Measurements from ENCODE around the gene SGSM2. TPM values are rescaled to one million over a fixed set of nuclear protein-coding genes. Genes with fewer than 3 reads are reported as not detected.

Gene SGSM2
- total and polyA plus RNA-seq, 2 of the 8 experiments (the other 6 are each of a cell fraction or from before 2014, with no cell fraction given) = 44.5 to 77.7 TPM

DNA sequence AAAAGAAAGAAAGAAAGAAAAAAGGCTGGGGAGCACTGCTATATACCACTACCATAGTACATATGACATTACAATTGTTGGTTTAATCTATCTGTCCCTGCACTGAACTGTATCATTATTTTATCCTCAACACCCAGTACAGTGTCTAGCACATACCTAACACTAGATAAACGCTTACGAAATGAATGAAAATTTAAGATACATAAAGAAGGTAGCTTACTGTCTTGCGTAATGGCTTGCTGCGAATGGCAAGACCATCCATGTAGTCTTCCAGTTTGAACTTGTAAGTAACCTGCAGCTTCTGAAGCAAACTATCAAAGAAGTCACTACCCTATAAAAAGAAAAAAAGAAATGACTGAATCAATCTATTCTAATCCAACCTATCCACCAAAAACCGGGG is 40.3 kb upstream of the SGSM2 start:
- ChIA-PET POLR2A (ENCODE audit: partially characterized antibody) (no interaction called here), CTCF (ENCODE audit: partially characterized antibody) (interaction anchor here (1.3 kb wide), 1 partner anchor 14 kb away, joined by 5 read pairs; no protein-coding TSS in a partner anchor)
- Histone ChIP-seq H2BK20ac (ENCODE audit: low read length) (no peak overlapping the region), H4K8ac (ENCODE audit: extremely low read depth, insufficient read depth, low read length) (no peak overlapping the region), H3K79me1 (ENCODE audit: low read depth, low read length) (peaks cover 6% of the 10 kb centered on the region; the same call in 1 of the 2 replicates), H3K18ac (ENCODE audit: extremely low read depth, low read length) (no peak overlapping the region), H3K4me2 (ENCODE audit: insufficient read depth in 1 of 2, low read depth in 2 of 2, low read length in 2 of 2) (no peak overlapping the region), H3K27me3 (replicated peaks in 1 of 4; ENCODE audit: control insufficient read depth in 3 of 4, extremely low read depth in 1 of 4, insufficient read depth in 3 of 4, low read length in 3 of 4) (no peaks in the 10 kb centered on the region), H3K56ac (replicated peaks; ENCODE audit: insufficient read length, low read depth, low read length) (no peak overlapping the region), H3K9me3 (ENCODE audit: insufficient read depth in 2 of 2, low read depth in 1 of 2, low read length in 1 of 2) (no peaks in the 10 kb centered on the region), H3K36me3 (ENCODE audit: control insufficient read depth in 2 of 4, insufficient read depth in 4 of 4, low read length in 3 of 4) (peaks cover 11 to 44% (median 24%) of the 10 kb centered on the region in 4 experiments; a peak in 7 of 8 replicates), H4K5ac (ENCODE audit: insufficient read length, low read depth, low read length) (no peak overlapping the region), H2BK15ac (ENCODE audit: low read length) (no peak overlapping the region), H2BK5ac (ENCODE audit: low read depth, low read length) (no peak overlapping the region), H3K14ac (ENCODE audit: insufficient read length) (no peak overlapping the region), H3K4me1 (replicated peaks in 1 of 4; ENCODE audit: control insufficient read depth in 3 of 4, insufficient read depth in 4 of 4, low read length in 3 of 4) (no peaks in the 10 kb centered on the region), H3K23ac (ENCODE audit: insufficient read length) (no peak overlapping the region), H4K91ac (replicated peaks; ENCODE audit: insufficient read length, low read length) (no peak overlapping the region), H2BK12ac (ENCODE audit: low read depth, low read length) (no peak overlapping the region), H2AK5ac (ENCODE audit: low read depth, low read length) (no peak overlapping the region), H3K4ac (replicated peaks; ENCODE audit: insufficient read length, low read depth, low read length) (no peak overlapping the region), H3K23me2 (ENCODE audit: low read depth, low read length) (peaks cover 2% of the 10 kb centered on the region; the same call in 1 of the 2 replicates), H3K9ac (replicated peaks in 1 of 4; ENCODE audit: extremely low read depth in 1 of 4, low read depth in 3 of 4, low read length in 3 of 4) (no peak overlapping the region), H3K4me3 (ENCODE audit: extremely low read depth in 1 of 4, insufficient read depth in 2 of 4, low read depth in 3 of 4, low read length in 4 of 4) (no peak overlapping the region), H4K20me1 (replicated peaks in 1 of 2; ENCODE audit: control insufficient read depth in 1 of 2, insufficient read depth in 2 of 2, low read length in 2 of 2) (peaks cover 8 to 11% of the 10 kb centered on the region in 2 experiments), H2AFZ (ENCODE audit: low read length) (no peak overlapping the region), H3K79me2 (ENCODE audit: control insufficient read depth in 1 of 2, insufficient read depth in 2 of 2, low read length in 2 of 2) (peaks cover 0 to 14% of the 10 kb centered on the region in 2 experiments; a peak in 3 of 4 replicates), H2BK120ac (replicated peaks; ENCODE audit: low read depth, low read length) (no peak overlapping the region), H3K27ac (ENCODE audit: low read depth, low read length) (no peak overlapping the region)
- DNase-seq (ENCODE audit: low read depth in 1 of 2, low spot score in 2 of 2) = no peak
- no peak for FAIRE-seq
- WGBS, 2 experiments (ENCODE audit: extremely low coverage in 1 of 2, insufficient coverage in 1 of 2, insufficient read length in 1 of 2, insufficient replicate concordance in 2 of 2, low coverage in 1 of 2, low lambda C conversion rate in 2 of 2, missing lambda C conversion rate in 1 of 2) = 95% methylated on average over 5 of the region's 5 CpGs; no CpG with 5 or more reads in 1 of the 2 experiments
- TF ChIP-seq, protein P1, sequence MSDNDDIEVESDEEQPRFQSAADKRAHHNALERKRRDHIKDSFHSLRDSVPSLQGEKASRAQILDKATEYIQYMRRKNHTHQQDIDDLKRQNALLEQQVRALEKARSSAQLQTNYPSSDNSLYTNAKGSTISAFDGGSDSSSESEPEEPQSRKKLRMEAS (IDR thresholded peaks at IDR 0.05) = no peak
- TF ChIP-seq ASH2L (IDR thresholded peaks at IDR 0.05; ENCODE audit: low read length) (no peak), FOSL1 (IDR thresholded peaks at IDR 0.05; ENCODE audit: insufficient read depth, low read depth, low read length) (no peak), SP4 (IDR thresholded peaks at IDR 0.05; ENCODE audit: low read length) (no peak), SUZ12 (IDR thresholded peaks at IDR 0.05; ENCODE audit: low read length) (no peak), KDM5A (IDR thresholded peaks at IDR 0.05; ENCODE audit: low read length) (no peak), CHD1 (IDR thresholded peaks at IDR 0.05; ENCODE audit: low read depth, low read length) (no peak), GTF2F1 (IDR thresholded peaks at IDR 0.05; ENCODE audit: borderline replicate concordance, low read depth, low read length) (no peak), EZH2 (IDR thresholded peaks at IDR 0.05; ENCODE audit: low read depth, low read length, severe bottlenecking) (no peak), POU5F1 (IDR thresholded peaks at IDR 0.05; ENCODE audit: low read depth, low read length) (no peak), SP2 (IDR thresholded peaks at IDR 0.05; ENCODE audit: low read length) (no peak), SAP30 (IDR thresholded peaks at IDR 0.05; ENCODE audit: insufficient read depth, insufficient replicate concordance, low read length) (no peak), NRF1 (IDR thresholded peaks at IDR 0.05; ENCODE audit: low read depth, low read length) (no peak), BRCA1 (IDR thresholded peaks at IDR 0.05; ENCODE audit: low read depth, low read length) (no peak)

Measured in H1 (cell line).